HG03520 (cell line): ENCODE results near the gene MT1B.
A peak's percentile ranks its signal among the peaks of the same experiment; 100 is the strongest.

ENCODE experiments used
- ATAC-seq: cut with Tn5 transposase; IDR thresholded peaks from one replicate; pipeline ENCODE4 v1.9.1; 2021; ENCODE audit warnings: mild to moderate bottlenecking, moderate library complexity; ENCODE audit not compliant: unreplicated experiment

The MT1B gene

GRCh38 chr16:56651586-56651985 lies at the start of gene MT1B:
Gene MT1B, plus strand, starts transcription at chr16:56651886. Its CDS starts 68 bp downstream, at chr16:56651954.
- no peak for ATAC-seq

- ATAC-seq: no peak
These were observed 48.1 kb upstream of the MT1B start for GRCh38 chr16:56603589-56603988.

GRCh38 chr16:56604966-56605365 lies 46.7 kb upstream of the MT1B start:
- ATAC-seq: no peak

- no peak for ATAC-seq
These were observed 46.2 kb upstream of the MT1B start for GRCh38 chr16:56605475-56605874.

- no peak for ATAC-seq
These were observed 45.6 kb upstream of the MT1B start for GRCh38 chr16:56606071-56606475.

- ATAC-seq: no peak
These were observed 45.1 kb upstream of the MT1B start for GRCh38 chr16:56606476-56607108.

GRCh38 chr16:56607109-56607618 lies 44.5 kb upstream of the MT1B start:
- ATAC-seq: no peak

GRCh38 chr16:56607675-56608042 lies 44.0 kb upstream of the MT1B start:
- ATAC-seq: no peak

GRCh38 chr16:56608043-56608875 lies 43.4 kb upstream of the MT1B start, which contains the start of gene MT2A:
Gene MT2A, plus strand, starts transcription at chr16:56608584. Its CDS starts 72 bp downstream, at chr16:56608656.
- ATAC-seq: peak; percentile 87

GRCh38 chr16:56608876-56609462 lies 42.7 kb upstream of the MT1B start:
- no peak for ATAC-seq

GRCh38 chr16:56609463-56609921 lies 42.2 kb upstream of the MT1B start:
- peak; percentile 43 for ATAC-seq

- ATAC-seq: no peak
These were observed 41.6 kb upstream of the MT1B start for GRCh38 chr16:56610017-56610608.

- ATAC-seq: no peak
These were observed 41.0 kb upstream of the MT1B start for GRCh38 chr16:56610609-56611111.

- no peak for ATAC-seq
These were observed 40.3 kb upstream of the MT1B start for GRCh38 chr16:56611281-56611833.

GRCh38 chr16:56613706-56614105 lies 38.0 kb upstream of the MT1B start:
- ATAC-seq: no peak

GRCh38 chr16:56614549-56614991 lies 37.1 kb upstream of the MT1B start:
- ATAC-seq: no peak

- no peak for ATAC-seq
These were observed 36.3 kb upstream of the MT1B start for GRCh38 chr16:56615353-56615752.

GRCh38 chr16:56616608-56617211 lies 35.0 kb upstream of the MT1B start:
- ATAC-seq: no peak

- ATAC-seq: no peak
These were observed 34.2 kb upstream of the MT1B start for GRCh38 chr16:56617212-56618085.
